Activated naive CD8-positive, alpha-beta T cell treated with anti-CD3 and anti-CD28 coated beads for 36 hours (primary cell): ENCODE measurements around the gene SEC24A. TPM values are rescaled to one million over a fixed set of nuclear protein-coding genes. Genes with fewer than 3 reads are reported as not detected.
A peak's percentile ranks its signal among the peaks of the same experiment; 100 is the strongest.
"Not testable (repeated sequence)": the region's sequence is repeated elsewhere in the genome, so short reads cannot be mapped to it uniquely, and the experiment has no call there.

ENCODE experiments used
- DNase-seq: peaks from one replicate; pipeline ENCODE4 v3.0.0; 2021
- H3K27ac Mint-ChIP-seq: one replicate; pipeline ENCODE4 v1.8.0; 2022; ENCODE audit warnings: mild to moderate bottlenecking, moderate library complexity, mixed read lengths
- H3K27me3 Mint-ChIP-seq: one replicate; pipeline ENCODE4 v1.8.0; 2022; ENCODE audit warnings: mild to moderate bottlenecking, mixed read lengths
- H3K36me3 Mint-ChIP-seq: one replicate; pipeline ENCODE4 v1.8.0; 2021; ENCODE audit warnings: mild to moderate bottlenecking, mixed read lengths
- H3K4me1 Mint-ChIP-seq: one replicate; pipeline ENCODE4 v1.8.0; 2021; ENCODE audit warnings: mixed read lengths
- H3K4me3 Mint-ChIP-seq: one replicate; pipeline ENCODE4 v1.8.0; 2022; ENCODE audit warnings: mild to moderate bottlenecking, moderate library complexity, mixed read lengths
- H3K9me3 Mint-ChIP-seq: one replicate; pipeline ENCODE4 v1.8.0; 2022; ENCODE audit warnings: mixed read lengths
- total RNA-seq, 2 experiments: library from RNA; stranded (reverse); gene quantifications; one replicate each; pipeline ENCODE4 v1.2.3, GENCODE V29; 2021

SEC24A gene
- 10 to 100 TPM; 22.6 to 24.2 TPM for total RNA-seq

- Mint-ChIP-seq H3K4me3 (peak within 1 kb of the TSS; percentile 85), H3K36me3 (peaks cover 9% of the 10 kb centered on the region), H3K9me3 (no peaks in the 10 kb centered on the region), H3K27ac (peak within 1 kb of the TSS; percentile 98), H3K4me1 (peaks cover 27% of the 10 kb centered on the region), H3K27me3 (no peaks in the 10 kb centered on the region)
- DNase-seq = peak; percentile 96
Measured at GRCh38 chr5:134648425-134649162, at the start of gene SEC24A. TSS of gene SEC24A (plus strand) at chr5:134648785. CDS start at chr5:134649077, 292 bp downstream.

DNA sequence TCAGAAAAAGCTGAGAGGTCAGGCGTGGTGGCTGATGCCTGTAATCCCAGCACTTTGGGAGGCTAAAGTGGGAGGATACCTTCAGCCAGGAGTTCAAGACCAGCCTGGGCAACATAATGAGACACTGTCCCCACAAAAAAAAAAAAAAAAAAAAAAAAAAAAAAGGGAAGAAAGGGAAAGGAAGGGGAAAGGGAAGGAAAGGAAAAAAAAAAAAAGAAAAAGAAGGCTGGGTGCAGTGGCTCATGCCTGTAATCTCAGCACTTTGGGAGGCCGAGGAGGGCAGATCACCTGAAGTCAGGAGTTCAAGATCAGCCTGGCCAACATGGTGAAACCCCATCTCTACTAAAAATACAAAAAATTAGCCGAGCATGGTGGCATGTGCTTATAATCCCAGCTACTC, 48.8 kb upstream of the SEC24A start:
- not testable (repeated sequence) for H3K4me3 Mint-ChIP-seq, H3K27me3 Mint-ChIP-seq, H3K27ac Mint-ChIP-seq, H3K9me3 Mint-ChIP-seq, DNase-seq
- Mint-ChIP-seq H3K36me3 (peaks cover 13% of the 10 kb centered on the region), H3K4me1 (peaks cover 23% of the 10 kb centered on the region)

- Mint-ChIP-seq H3K27ac (peak overlapping the region; percentile 11), H3K27me3 (no peaks in the 10 kb centered on the region), H3K9me3 (no peaks in the 10 kb centered on the region), H3K4me1 (peaks cover 28% of the 10 kb centered on the region), H3K4me3 (no peak overlapping the region), H3K36me3 (peaks cover 13% of the 10 kb centered on the region)
- no peak for DNase-seq
Measured at GRCh38 chr5:134600600-134600999, 48.0 kb upstream of the SEC24A start.

DNA sequence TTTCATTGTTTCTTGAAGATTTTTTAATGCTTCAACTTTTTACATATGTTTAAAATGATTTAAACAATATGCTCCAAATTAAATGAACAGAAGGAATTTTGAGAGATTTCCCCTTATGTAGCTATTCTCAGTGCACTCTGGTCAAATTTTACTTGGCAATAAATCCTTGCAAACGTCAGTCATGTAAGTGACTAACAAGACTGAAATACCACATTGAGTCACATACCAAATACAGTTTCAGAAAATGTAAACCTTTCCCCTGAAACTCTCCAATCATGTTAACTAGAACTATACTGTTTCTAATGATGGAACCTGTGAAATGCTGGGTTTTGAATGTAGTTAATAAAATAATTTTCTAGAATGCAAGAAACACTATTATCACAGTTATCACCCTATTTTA, 45.5 kb upstream of the SEC24A start:
- Mint-ChIP-seq H3K36me3 (peaks cover 13% of the 10 kb centered on the region), H3K27me3 (no peaks in the 10 kb centered on the region), H3K9me3 (no peaks in the 10 kb centered on the region), H3K27ac (peak overlapping the region; percentile 74), H3K4me3 (no peak overlapping the region), H3K4me1 (peaks cover 31% of the 10 kb centered on the region)
- no peak for DNase-seq

DNA sequence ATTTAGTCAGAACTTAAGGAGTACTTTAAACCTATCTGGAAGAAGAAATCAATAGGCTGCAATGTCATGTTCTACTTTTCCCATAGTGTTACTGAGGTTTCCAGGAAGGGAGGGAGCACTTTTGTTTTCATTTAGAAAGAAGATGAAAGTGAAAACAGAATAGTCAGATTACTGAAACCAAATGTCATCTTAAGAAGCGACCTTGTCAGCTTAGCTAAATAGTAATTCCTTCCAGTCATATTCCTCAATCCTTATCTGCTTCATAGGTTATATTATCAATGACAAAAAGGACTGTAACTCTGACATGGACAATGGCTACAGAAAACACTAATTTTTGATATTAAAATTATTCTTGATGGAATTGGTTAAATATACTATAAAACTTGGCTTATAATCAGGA, 43.7 kb upstream of the SEC24A start:
- no peak for DNase-seq
- Mint-ChIP-seq H3K27ac (peak overlapping the region; percentile 72), H3K36me3 (peaks cover 25% of the 10 kb centered on the region), H3K9me3 (no peaks in the 10 kb centered on the region), H3K27me3 (no peaks in the 10 kb centered on the region), H3K4me3 (no peak overlapping the region), H3K4me1 (peaks cover 42% of the 10 kb centered on the region)

- H3K36me3 Mint-ChIP-seq = peaks cover 28% of the 10 kb centered on the region
- no peaks in the 10 kb centered on the region for H3K9me3 Mint-ChIP-seq
- peaks cover 44% of the 10 kb centered on the region for H3K4me1 Mint-ChIP-seq
- H3K27me3 Mint-ChIP-seq = no peaks in the 10 kb centered on the region
- H3K27ac Mint-ChIP-seq = no peak overlapping the region
- no peak for DNase-seq
- no peak overlapping the region for H3K4me3 Mint-ChIP-seq
Measured at GRCh38 chr5:134606726-134607125, 41.9 kb upstream of the SEC24A start.

DNA sequence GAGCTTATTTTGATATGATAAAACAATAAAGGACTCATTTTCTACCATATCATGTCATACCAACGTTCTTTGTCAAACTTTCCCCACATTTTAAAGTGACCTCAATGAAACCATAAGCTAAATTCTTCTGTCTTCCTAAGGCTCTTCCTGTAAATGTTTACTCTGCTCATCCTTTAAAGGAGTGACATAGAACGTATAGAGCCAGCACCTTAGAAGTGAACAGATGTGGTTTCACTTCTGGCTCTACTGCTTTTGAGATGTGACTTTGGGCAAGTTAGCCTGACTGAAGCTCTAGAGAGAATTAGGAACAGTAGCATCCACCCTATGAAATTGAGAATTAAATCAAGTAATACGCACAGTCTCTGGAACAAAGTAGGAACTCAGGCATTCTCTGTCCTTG, 40.0 kb upstream of the SEC24A start:
- H3K27me3 Mint-ChIP-seq = no peaks in the 10 kb centered on the region
- no peak overlapping the region for H3K4me3 Mint-ChIP-seq
- no peak for DNase-seq
- peak overlapping the region; percentile 79 for H3K27ac Mint-ChIP-seq
- H3K9me3 Mint-ChIP-seq = no peaks in the 10 kb centered on the region
- peaks cover 27% of the 10 kb centered on the region for H3K36me3 Mint-ChIP-seq
- peaks cover 35% of the 10 kb centered on the region for H3K4me1 Mint-ChIP-seq

DNA sequence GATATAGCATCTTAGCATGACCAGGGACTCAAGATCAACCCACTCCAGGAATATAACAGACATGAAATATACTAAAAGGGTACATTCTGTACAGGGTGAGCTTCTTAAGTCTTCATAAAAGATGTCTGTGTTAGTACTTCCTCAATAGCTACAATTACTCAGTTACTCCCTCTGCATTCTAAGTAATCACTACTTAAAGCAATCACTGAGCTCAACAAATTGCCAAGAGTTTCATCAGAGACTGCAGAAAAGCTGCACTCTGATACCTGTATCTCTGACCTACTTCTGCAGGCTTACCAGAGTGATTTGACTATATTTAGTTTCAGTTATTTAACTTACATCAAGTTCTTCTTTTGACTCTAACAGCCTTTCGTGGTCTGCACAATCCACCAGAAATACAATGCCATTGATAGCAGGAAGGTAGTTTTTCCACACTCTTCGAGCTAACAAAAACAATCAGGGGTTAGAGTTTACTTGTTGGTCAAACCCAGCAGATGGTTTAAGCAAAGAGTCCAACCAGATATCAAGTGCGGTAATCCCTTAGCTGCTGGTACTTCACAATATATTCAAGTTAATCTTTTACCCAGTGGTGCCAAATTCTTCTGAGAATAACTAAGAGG, 39.2 kb upstream of the SEC24A start:
- Mint-ChIP-seq H3K4me1 (peaks cover 28% of the 10 kb centered on the region), H3K36me3 (peaks cover 23% of the 10 kb centered on the region), H3K9me3 (no peaks in the 10 kb centered on the region)

DNA sequence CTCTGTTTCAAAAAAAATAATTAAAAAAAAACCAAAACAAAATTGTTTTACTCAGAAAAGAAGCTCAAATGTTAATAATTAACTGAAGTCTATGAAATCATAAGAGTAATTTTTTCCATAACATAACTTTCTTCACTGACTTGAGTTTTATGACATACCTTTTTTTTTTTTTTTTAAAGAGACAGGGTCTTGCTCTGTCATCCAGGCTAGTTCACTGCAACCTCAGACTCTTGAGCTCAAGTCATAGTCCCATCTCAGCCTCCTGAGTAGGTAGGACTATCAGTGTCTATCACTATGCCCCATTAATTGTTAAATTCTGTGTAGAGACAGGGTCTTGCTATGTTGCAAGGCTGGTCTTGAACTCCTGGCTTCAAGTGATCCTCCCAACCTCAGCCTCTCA, 37.9 kb upstream of the SEC24A start:
- Mint-ChIP-seq H3K4me3 (no peak overlapping the region), H3K9me3 (no peaks in the 10 kb centered on the region), H3K36me3 (peaks cover 20% of the 10 kb centered on the region), H3K4me1 (peaks cover 17% of the 10 kb centered on the region), H3K27ac (no peak overlapping the region), H3K27me3 (no peaks in the 10 kb centered on the region)
- DNase-seq = no peak

More for the DNA sequence above, 39.2 kb upstream of the SEC24A start:
- no peaks in the 10 kb centered on the region for H3K27me3 Mint-ChIP-seq
- DNase-seq = no peak
- peak overlapping the region; percentile 79 for H3K27ac Mint-ChIP-seq
- H3K4me3 Mint-ChIP-seq = no peak overlapping the region

DNA sequence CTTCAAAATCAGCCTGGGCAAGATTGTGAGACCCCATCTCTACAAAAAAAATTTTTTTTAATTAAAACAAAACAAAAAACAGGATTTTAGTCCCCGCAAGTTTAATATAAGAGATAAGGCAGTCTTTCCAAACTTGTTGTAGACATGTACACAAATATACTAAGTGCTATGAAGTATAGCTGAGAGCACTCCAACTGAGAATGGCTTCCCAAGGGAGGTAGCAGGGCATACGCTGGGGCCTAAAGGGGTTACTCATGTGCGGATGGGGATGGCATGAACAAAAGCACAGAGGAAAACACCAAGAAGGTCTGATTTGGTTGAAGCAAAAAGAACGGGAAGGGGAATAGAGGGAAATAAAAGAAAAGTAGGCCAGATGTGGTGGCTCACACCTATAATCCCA, 37.1 kb upstream of the SEC24A start:
- Mint-ChIP-seq H3K9me3 (no peaks in the 10 kb centered on the region), H3K27me3 (no peaks in the 10 kb centered on the region), H3K36me3 (peaks cover 20% of the 10 kb centered on the region), H3K4me1 (peaks cover 15% of the 10 kb centered on the region), H3K4me3 (no peak overlapping the region), H3K27ac (peak overlapping the region; percentile 11)
- no peak for DNase-seq

- no peak for DNase-seq
- H3K27ac Mint-ChIP-seq = no peak overlapping the region
- no peak overlapping the region for H3K4me3 Mint-ChIP-seq
- no peaks in the 10 kb centered on the region for H3K9me3 Mint-ChIP-seq
- peaks cover 10% of the 10 kb centered on the region for H3K36me3 Mint-ChIP-seq
- no peaks in the 10 kb centered on the region for H3K27me3 Mint-ChIP-seq
- H3K4me1 Mint-ChIP-seq = peaks cover 5% of the 10 kb centered on the region
Measured at GRCh38 chr5:134614450-134615085, 34.0 kb upstream of the SEC24A start.

- H3K27ac Mint-ChIP-seq = no peak overlapping the region
- peaks cover 9% of the 10 kb centered on the region for H3K36me3 Mint-ChIP-seq
- peaks cover 7% of the 10 kb centered on the region for H3K4me1 Mint-ChIP-seq
- H3K4me3 Mint-ChIP-seq = no peak overlapping the region
- H3K9me3 Mint-ChIP-seq = no peaks in the 10 kb centered on the region
- H3K27me3 Mint-ChIP-seq = no peaks in the 10 kb centered on the region
- DNase-seq = no peak
Measured at GRCh38 chr5:134620634-134621033, 28.0 kb upstream of the SEC24A start.

- H3K27me3 Mint-ChIP-seq = no peaks in the 10 kb centered on the region
- H3K4me3 Mint-ChIP-seq = no peak overlapping the region
- no peak overlapping the region for H3K27ac Mint-ChIP-seq
- no peak for DNase-seq
- H3K36me3 Mint-ChIP-seq = peaks cover 5% of the 10 kb centered on the region
- H3K9me3 Mint-ChIP-seq = no peaks in the 10 kb centered on the region
- peaks cover 11% of the 10 kb centered on the region for H3K4me1 Mint-ChIP-seq
Measured at GRCh38 chr5:134625559-134625958, 23.0 kb upstream of the SEC24A start.

- Mint-ChIP-seq H3K36me3 (peaks cover 5% of the 10 kb centered on the region), H3K4me1 (peaks cover 18% of the 10 kb centered on the region), H3K27me3 (no peaks in the 10 kb centered on the region), H3K27ac (peak overlapping the region; percentile 22), H3K9me3 (no peaks in the 10 kb centered on the region), H3K4me3 (no peak overlapping the region)
- DNase-seq = no peak
Measured at GRCh38 chr5:134626369-134627014, 22.1 kb upstream of the SEC24A start.

DNA sequence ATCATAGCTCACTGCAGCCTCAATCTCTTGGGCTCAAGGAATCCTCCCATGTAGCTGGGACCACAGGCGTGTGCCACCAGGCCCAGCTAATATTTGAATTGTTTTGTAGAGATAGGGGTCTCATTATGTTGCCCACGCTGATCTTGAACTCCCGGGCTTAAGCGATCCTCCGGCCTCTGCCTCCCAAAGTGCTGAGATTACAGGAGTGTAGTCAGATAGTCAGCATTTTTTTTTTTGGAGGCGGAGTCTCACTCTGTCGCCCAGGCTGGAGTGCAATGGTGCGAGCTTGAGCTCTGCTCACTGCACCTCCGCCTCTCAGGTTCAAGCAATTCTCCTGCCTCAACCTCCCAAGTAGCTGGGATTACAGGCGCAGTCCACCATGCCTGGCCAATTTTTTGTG, 14.4 kb upstream of the SEC24A start:
- no peaks in the 10 kb centered on the region for H3K27me3 Mint-ChIP-seq
- no peak overlapping the region for H3K4me3 Mint-ChIP-seq
- no peaks in the 10 kb centered on the region for H3K9me3 Mint-ChIP-seq

More for the DNA sequence above, 14.4 kb upstream of the SEC24A start:
- no peak overlapping the region for H3K27ac Mint-ChIP-seq
- H3K36me3 Mint-ChIP-seq = peaks cover 3% of the 10 kb centered on the region
- peaks cover 18% of the 10 kb centered on the region for H3K4me1 Mint-ChIP-seq
- DNase-seq = no peak
